Measurements from ENCODE around the gene C17orf100. TPM values are rescaled to one million over a fixed set of nuclear protein-coding genes. Genes with fewer than 3 reads are reported as not detected.

Gene C17orf100
- total RNA-seq, 1 experiment from 2014 or later = 0.70 TPM

- Mint-ChIP-seq H3K4me3 (peak overlapping the region; percentile 60 to 94; a peak in 3 of 5 replicates), H3K4me1 (peaks cover 15 to 16% of the 10 kb centered on the region in 2 experiments), H3K9me3 (no peaks in the 10 kb centered on the region), H3K27me3 (ENCODE audit: low read depth) (no peaks in the 10 kb centered on the region; the same call in 1 of the 2 replicates), H3K36me3 (ENCODE audit: insufficient read depth in 1 of 3, low read depth in 3 of 3) (peaks cover 3 to 40% (median 33%) of the 10 kb centered on the region in 3 experiments; a peak in 6 of 7 replicates), H3K27ac (no peak overlapping the region)
- H2BK120ac ChIP-seq (ENCODE audit: low read depth, low read length, poor library complexity, severe bottlenecking) = no peak overlapping the region
- no peak overlapping the region for H3T11ph ChIP-seq (ENCODE audit: low read length)
- no peak overlapping the region for H3K4ac ChIP-seq (ENCODE audit: low read depth, low read length)
- H4K5ac ChIP-seq (ENCODE audit: insufficient read length, low read depth, low read length) = no peak overlapping the region
- H3K9ac ChIP-seq (ENCODE audit: extremely low read depth, insufficient read length, low read length) = no peak overlapping the region
- H3K79me2 ChIP-seq (ENCODE audit: insufficient read depth, low read length) = peaks cover 2% of the 10 kb centered on the region; the same call in 1 of the 2 replicates
- no peak overlapping the region for H3K56ac ChIP-seq (ENCODE audit: insufficient read length, low read depth, low read length)
- no peak overlapping the region for H4K8ac ChIP-seq (replicated peaks; ENCODE audit: insufficient read length, low read depth, low read length)
- no peaks in the 10 kb centered on the region for H4K20me1 ChIP-seq (ENCODE audit: control insufficient read depth, insufficient read depth, insufficient read length)
- no peak overlapping the region for H3K4me2 ChIP-seq (ENCODE audit: insufficient read depth, insufficient read length, low read length)
- H3K27me3 ChIP-seq (ENCODE audit: insufficient read depth, low read length) = no peaks in the 10 kb centered on the region
- no peaks in the 10 kb centered on the region for H3K4me1 ChIP-seq (ENCODE audit: insufficient read depth, low read length)
- H4K91ac ChIP-seq (ENCODE audit: insufficient read length, low read depth, low read length) = no peak overlapping the region
- H3K27ac ChIP-seq (ENCODE audit: insufficient read length, low read depth, low read length) = no peak overlapping the region
- DNase-seq = no peak
- no CpG with 5 or more reads among the region's 2 CpGs for WGBS (ENCODE audit: extremely low coverage, insufficient read length, low lambda C conversion rate)
- TF ChIP-seq CTCF (conservative IDR thresholded peaks at IDR 0.05) = no peak
- no peak overlapping the region for H2AK5ac ChIP-seq (ENCODE audit: insufficient read length, low read length)
- H3K9me3 ChIP-seq (ENCODE audit: control insufficient read depth, low read depth, low read length) = no peaks in the 10 kb centered on the region
- no peak overlapping the region for H3K14ac ChIP-seq (ENCODE audit: insufficient read depth, low read length)
- H2AFZ ChIP-seq (ENCODE audit: low read length) = no peak overlapping the region
- H2BK5ac ChIP-seq (ENCODE audit: insufficient read length, low read length) = no peak overlapping the region
- H3K79me1 ChIP-seq (ENCODE audit: insufficient read depth, low read depth, low read length, poor library complexity, severe bottlenecking) = peaks cover 3% of the 10 kb centered on the region
- H3K23ac ChIP-seq (ENCODE audit: insufficient read length, low read depth, low read length) = no peak overlapping the region
- no peak overlapping the region for H3K18ac ChIP-seq (ENCODE audit: insufficient read length, low read depth, low read length)
- H2BK12ac ChIP-seq (ENCODE audit: insufficient read length, low read depth, low read length) = no peak overlapping the region
- H2BK20ac ChIP-seq (ENCODE audit: low read depth, low read length, poor library complexity, severe bottlenecking) = no peak overlapping the region
- H3K23me2 ChIP-seq (ENCODE audit: insufficient read length, low read depth, low read length, poor library complexity, severe bottlenecking) = peaks cover 18% of the 10 kb centered on the region
- no peak overlapping the region for H2BK15ac ChIP-seq (ENCODE audit: low read depth, low read length)
Measured at GRCh38 chr17:6642592-6642991, 9.0 kb upstream of the C17orf100 start.

Data from H9 (cell line).